Liver (tissue), 3 donors: ENCODE data around the gene DCLK2.

Experiments
- EGR1 ChIP-seq, 2 donors: IDR thresholded peaks; 2 replicates each; pipeline ENCODE4 v1.6.1; 2016 to 2018; ENCODE audit warnings: antibody characterized with exemption in 2 of 2, low read depth in 2 of 2
- FOXA1 ChIP-seq: IDR thresholded peaks from 2 replicates; pipeline ENCODE4 v1.6.1; 2016; ENCODE audit warnings: antibody characterized with exemption
- GABPA ChIP-seq, 2 donors: IDR thresholded peaks in 1 of 2; conservative IDR thresholded peaks in 1 of 2; 2 replicates each; pipeline ENCODE4 v1.6.1; 2016; ENCODE audit warnings: antibody characterized with exemption in 2 of 2, mild to moderate bottlenecking in 1 of 2, moderate library complexity in 1 of 2
- JUND ChIP-seq, 2 donors: IDR thresholded peaks; 2 replicates each; pipeline ENCODE4 v1.6.1; 2016; ENCODE audit warnings: antibody characterized with exemption in 2 of 2
- SP1 ChIP-seq: IDR thresholded peaks from 2 replicates; pipeline ENCODE4 v1.6.1; 2018; ENCODE audit warnings: antibody characterized with exemption, mild to moderate bottlenecking
- TAF1 ChIP-seq: conservative IDR thresholded peaks from 2 replicates; pipeline ENCODE4 v1.6.1; 2016; ENCODE audit warnings: antibody characterized with exemption, mild to moderate bottlenecking
- YY1 ChIP-seq: IDR thresholded peaks from 2 replicates; pipeline ENCODE4 v1.6.1; 2016; ENCODE audit warnings: antibody characterized with exemption, mild to moderate bottlenecking
- TF ChIP-seq, protein P1 (sequence below): fragments of 150-350 bp; IDR thresholded peaks from 2 replicates; pipeline ENCODE4 v1.5.1; 2017; ENCODE audit warnings: improper control_type of control experiment, low read depth, low read length; ENCODE audit not compliant: missing input control
- TF ChIP-seq, protein P2 (sequence below): IDR thresholded peaks from 2 replicates; pipeline ENCODE4 v1.6.1; 2016; ENCODE audit warnings: antibody characterized with exemption
- TF ChIP-seq, protein P3 (sequence below): IDR thresholded peaks from 2 replicates; pipeline ENCODE4 v1.6.1; 2016; ENCODE audit warnings: antibody characterized with exemption, mild to moderate bottlenecking
- TF ChIP-seq, protein P4 (sequence below): IDR thresholded peaks from 2 replicates; pipeline ENCODE4 v1.6.1; 2016; ENCODE audit warnings: antibody characterized with exemption
- TF ChIP-seq, protein P5 (sequence below): IDR thresholded peaks from 2 replicates; pipeline ENCODE4 v1.6.1; 2016; ENCODE audit warnings: antibody characterized with exemption
- donor health status: healthy.
- donor health status: healthy.

DNA sequence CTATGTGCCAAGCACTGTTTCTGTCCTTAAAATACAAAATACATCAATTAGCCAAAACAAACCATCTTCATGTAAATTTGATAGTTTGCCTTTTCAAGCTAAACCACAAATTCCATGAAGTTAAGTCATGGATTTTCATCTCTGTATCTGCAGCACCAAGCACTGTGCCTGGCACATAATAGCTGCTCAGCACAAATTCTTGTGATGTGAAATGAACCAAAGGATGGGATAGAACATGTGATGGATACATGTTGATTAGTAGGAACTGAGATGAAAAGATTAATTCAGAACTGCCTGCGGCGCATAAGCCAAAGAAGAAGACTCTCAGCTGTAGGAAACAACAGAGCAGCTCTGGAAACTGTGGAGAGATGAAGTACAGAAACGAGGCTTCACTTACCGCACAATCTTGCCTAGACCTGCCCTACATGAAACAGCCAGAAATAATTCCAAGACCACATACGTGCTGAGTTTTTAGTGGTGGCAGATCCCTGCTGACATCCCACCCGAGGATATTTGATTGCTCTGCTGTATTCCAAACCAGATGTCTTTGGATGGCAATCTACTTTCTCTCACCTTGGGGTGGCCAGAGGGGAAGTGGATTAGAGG is 40.9 kb upstream of the DCLK2 start:
- TF ChIP-seq SP1 = no peak
- TF ChIP-seq, protein P1, sequence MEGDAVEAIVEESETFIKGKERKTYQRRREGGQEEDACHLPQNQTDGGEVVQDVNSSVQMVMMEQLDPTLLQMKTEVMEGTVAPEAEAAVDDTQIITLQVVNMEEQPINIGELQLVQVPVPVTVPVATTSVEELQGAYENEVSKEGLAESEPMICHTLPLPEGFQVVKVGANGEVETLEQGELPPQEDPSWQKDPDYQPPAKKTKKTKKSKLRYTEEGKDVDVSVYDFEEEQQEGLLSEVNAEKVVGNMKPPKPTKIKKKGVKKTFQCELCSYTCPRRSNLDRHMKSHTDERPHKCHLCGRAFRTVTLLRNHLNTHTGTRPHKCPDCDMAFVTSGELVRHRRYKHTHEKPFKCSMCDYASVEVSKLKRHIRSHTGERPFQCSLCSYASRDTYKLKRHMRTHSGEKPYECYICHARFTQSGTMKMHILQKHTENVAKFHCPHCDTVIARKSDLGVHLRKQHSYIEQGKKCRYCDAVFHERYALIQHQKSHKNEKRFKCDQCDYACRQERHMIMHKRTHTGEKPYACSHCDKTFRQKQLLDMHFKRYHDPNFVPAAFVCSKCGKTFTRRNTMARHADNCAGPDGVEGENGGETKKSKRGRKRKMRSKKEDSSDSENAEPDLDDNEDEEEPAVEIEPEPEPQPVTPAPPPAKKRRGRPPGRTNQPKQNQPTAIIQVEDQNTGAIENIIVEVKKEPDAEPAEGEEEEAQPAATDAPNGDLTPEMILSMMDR = no peak
- TF ChIP-seq JUND (IDR thresholded peaks at IDR 0.05) = no peak
- TF ChIP-seq, protein P2, sequence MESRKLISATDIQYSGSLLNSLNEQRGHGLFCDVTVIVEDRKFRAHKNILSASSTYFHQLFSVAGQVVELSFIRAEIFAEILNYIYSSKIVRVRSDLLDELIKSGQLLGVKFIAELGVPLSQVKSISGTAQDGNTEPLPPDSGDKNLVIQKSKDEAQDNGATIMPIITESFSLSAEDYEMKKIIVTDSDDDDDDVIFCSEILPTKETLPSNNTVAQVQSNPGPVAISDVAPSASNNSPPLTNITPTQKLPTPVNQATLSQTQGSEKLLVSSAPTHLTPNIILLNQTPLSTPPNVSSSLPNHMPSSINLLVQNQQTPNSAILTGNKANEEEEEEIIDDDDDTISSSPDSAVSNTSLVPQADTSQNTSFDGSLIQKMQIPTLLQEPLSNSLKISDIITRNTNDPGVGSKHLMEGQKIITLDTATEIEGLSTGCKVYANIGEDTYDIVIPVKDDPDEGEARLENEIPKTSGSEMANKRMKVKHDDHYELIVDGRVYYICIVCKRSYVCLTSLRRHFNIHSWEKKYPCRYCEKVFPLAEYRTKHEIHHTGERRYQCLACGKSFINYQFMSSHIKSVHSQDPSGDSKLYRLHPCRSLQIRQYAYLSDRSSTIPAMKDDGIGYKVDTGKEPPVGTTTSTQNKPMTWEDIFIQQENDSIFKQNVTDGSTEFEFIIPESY = no peak
- no peak for TF ChIP-seq GABPA (IDR thresholded peaks at IDR 0.05 in 1 of 2, conservative IDR thresholded peaks at IDR 0.05 in 1 of 2)
- TF ChIP-seq, protein P3, sequence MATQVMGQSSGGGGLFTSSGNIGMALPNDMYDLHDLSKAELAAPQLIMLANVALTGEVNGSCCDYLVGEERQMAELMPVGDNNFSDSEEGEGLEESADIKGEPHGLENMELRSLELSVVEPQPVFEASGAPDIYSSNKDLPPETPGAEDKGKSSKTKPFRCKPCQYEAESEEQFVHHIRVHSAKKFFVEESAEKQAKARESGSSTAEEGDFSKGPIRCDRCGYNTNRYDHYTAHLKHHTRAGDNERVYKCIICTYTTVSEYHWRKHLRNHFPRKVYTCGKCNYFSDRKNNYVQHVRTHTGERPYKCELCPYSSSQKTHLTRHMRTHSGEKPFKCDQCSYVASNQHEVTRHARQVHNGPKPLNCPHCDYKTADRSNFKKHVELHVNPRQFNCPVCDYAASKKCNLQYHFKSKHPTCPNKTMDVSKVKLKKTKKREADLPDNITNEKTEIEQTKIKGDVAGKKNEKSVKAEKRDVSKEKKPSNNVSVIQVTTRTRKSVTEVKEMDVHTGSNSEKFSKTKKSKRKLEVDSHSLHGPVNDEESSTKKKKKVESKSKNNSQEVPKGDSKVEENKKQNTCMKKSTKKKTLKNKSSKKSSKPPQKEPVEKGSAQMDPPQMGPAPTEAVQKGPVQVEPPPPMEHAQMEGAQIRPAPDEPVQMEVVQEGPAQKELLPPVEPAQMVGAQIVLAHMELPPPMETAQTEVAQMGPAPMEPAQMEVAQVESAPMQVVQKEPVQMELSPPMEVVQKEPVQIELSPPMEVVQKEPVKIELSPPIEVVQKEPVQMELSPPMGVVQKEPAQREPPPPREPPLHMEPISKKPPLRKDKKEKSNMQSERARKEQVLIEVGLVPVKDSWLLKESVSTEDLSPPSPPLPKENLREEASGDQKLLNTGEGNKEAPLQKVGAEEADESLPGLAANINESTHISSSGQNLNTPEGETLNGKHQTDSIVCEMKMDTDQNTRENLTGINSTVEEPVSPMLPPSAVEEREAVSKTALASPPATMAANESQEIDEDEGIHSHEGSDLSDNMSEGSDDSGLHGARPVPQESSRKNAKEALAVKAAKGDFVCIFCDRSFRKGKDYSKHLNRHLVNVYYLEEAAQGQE = no peak
- no peak for TF ChIP-seq YY1
- TF ChIP-seq, protein P4, sequence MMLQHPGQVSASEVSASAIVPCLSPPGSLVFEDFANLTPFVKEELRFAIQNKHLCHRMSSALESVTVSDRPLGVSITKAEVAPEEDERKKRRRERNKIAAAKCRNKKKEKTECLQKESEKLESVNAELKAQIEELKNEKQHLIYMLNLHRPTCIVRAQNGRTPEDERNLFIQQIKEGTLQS = no peak
- TF ChIP-seq TAF1 = no peak
- no peak for TF ChIP-seq EGR1 (IDR thresholded peaks at IDR 0.05; ENCODE audit: low read depth in 2 of 2)
- no peak for TF ChIP-seq FOXA1
- TF ChIP-seq, protein P5, sequence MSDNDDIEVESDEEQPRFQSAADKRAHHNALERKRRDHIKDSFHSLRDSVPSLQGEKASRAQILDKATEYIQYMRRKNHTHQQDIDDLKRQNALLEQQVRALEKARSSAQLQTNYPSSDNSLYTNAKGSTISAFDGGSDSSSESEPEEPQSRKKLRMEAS = no peak
